ENCODE data around the gene TPD52L1.

TPD52L1 gene

GRCh38 chr6:125153391-125154117 is at the start of gene TPD52L1:
Gene TPD52L1, plus strand, starts transcription at chr6:125153773. Its CDS starts 179 bp downstream, at chr6:125153952.
- peak; percentile 90 for TF ChIP-seq CTCF (IDR thresholded peaks at IDR 0.05)

- TF ChIP-seq CTCF (IDR thresholded peaks at IDR 0.05) = no peak
Measured at GRCh38 chr6:125104425-125104824, 49.1 kb upstream of the TPD52L1 start.

- TF ChIP-seq CTCF (IDR thresholded peaks at IDR 0.05) = no peak
Measured at GRCh38 chr6:125107048-125107447, 46.5 kb upstream of the TPD52L1 start.

- TF ChIP-seq CTCF (IDR thresholded peaks at IDR 0.05) = no peak
Measured at GRCh38 chr6:125107896-125108295, 45.7 kb upstream of the TPD52L1 start.

DNA sequence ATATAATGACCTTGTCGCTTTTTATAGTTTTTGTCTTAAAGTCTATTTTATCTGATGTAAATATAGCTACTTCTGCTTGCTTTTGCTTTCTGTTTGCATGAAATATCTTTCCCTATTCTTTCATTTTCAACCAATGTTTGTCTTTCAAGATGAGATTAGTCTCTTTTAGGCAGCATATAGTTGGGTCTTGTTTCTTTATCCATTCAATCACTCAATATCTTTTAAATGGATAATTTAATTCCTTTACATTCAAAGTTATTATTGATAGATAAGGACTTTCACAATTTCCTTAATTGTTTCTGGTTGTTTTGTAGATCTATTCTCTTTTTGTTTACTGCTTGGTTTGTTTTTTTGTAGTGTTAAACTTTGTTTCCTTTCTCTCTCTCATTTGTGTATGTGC is 43.5 kb upstream of the TPD52L1 start:
- TF ChIP-seq CTCF (IDR thresholded peaks at IDR 0.05) = no peak

GRCh38 chr6:125111219-125111983 is 42.2 kb upstream of the TPD52L1 start:
- no peak for TF ChIP-seq CTCF (IDR thresholded peaks at IDR 0.05)

- TF ChIP-seq CTCF (IDR thresholded peaks at IDR 0.05) = no peak
Measured at GRCh38 chr6:125112934-125113333, 40.6 kb upstream of the TPD52L1 start.
